ENCODE data around the gene DCPS.
"Not testable (repeated sequence)": the region's sequence is repeated elsewhere in the genome, so short reads cannot be mapped to it uniquely, and the experiment has no call there.

The DCPS gene

GRCh38 chr11:126303623-126304456 is at the start of gene DCPS:
TSS of gene DCPS (plus strand) at chr11:126304060. CDS start at chr11:126304081, 21 bp downstream.
- peak; percentile 69 to 70 for DNase-seq (ENCODE audit: low read depth in 2 of 2)

- no peak for DNase-seq (ENCODE audit: low read depth in 2 of 2)
These were observed 49.0 kb upstream of the DCPS start for GRCh38 chr11:126254819-126255218.

GRCh38 chr11:126255507-126255906 is 48.4 kb upstream of the DCPS start:
- not testable (repeated sequence) for DNase-seq (ENCODE audit: low read depth in 2 of 2)

- DNase-seq (ENCODE audit: low read depth in 2 of 2), result no peak
These were observed 47.6 kb upstream of the DCPS start for GRCh38 chr11:126256216-126256615.

GRCh38 chr11:126257144-126257543 is 46.7 kb upstream of the DCPS start:
- no peak for DNase-seq (ENCODE audit: low read depth in 2 of 2)

- DNase-seq (ENCODE audit: low read depth in 2 of 2), result no peak
These were observed 46.1 kb upstream of the DCPS start for GRCh38 chr11:126257764-126258163.

GRCh38 chr11:126262216-126262615 is 41.6 kb upstream of the DCPS start:
- no peak for DNase-seq (ENCODE audit: low read depth in 2 of 2)

- DNase-seq (ENCODE audit: low read depth in 2 of 2), result no peak
These were observed 40.4 kb upstream of the DCPS start for GRCh38 chr11:126263489-126263888.

- DNase-seq (ENCODE audit: low read depth in 2 of 2), result no peak
These were observed 38.0 kb upstream of the DCPS start for GRCh38 chr11:126265811-126266210.

- DNase-seq (ENCODE audit: low read depth in 2 of 2), result no peak
These were observed 36.2 kb upstream of the DCPS start for GRCh38 chr11:126267650-126268049.

- DNase-seq (ENCODE audit: low read depth in 2 of 2), result no peak
These were observed 35.5 kb upstream of the DCPS start for GRCh38 chr11:126268361-126268707.

- DNase-seq (ENCODE audit: low read depth in 2 of 2), result peak; percentile 99
These were observed 34.9 kb upstream of the DCPS start, which contains the start of the genes FOXRED1 and SRPRA for GRCh38 chr11:126268708-126269579. TSS of gene FOXRED1 (plus strand) at chr11:126269154. CDS start at chr11:126269207, 53 bp downstream. TSS of gene SRPRA (minus strand) at chr11:126268895. CDS start at chr11:126268804, 91 bp downstream.

- no peak for DNase-seq (ENCODE audit: low read depth in 2 of 2)
These were observed 26.5 kb upstream of the DCPS start for GRCh38 chr11:126277322-126277721.

GRCh38 chr11:126277780-126278179 is 26.1 kb upstream of the DCPS start:
- no peak for DNase-seq (ENCODE audit: low read depth in 2 of 2)

GRCh38 chr11:126279191-126279590 is 24.7 kb upstream of the DCPS start:
- DNase-seq (ENCODE audit: low read depth in 2 of 2), result no peak

GRCh38 chr11:126280595-126280994 is 23.3 kb upstream of the DCPS start:
- no peak for DNase-seq (ENCODE audit: low read depth in 2 of 2)

GRCh38 chr11:126281245-126281644 is 22.6 kb upstream of the DCPS start:
- DNase-seq (ENCODE audit: low read depth in 2 of 2), result no peak

GRCh38 chr11:126281666-126282175 is 22.1 kb upstream of the DCPS start:
- DNase-seq (ENCODE audit: low read depth in 2 of 2), result no peak

GRCh38 chr11:126282361-126282735 is 21.5 kb upstream of the DCPS start:
- no peak for DNase-seq (ENCODE audit: low read depth in 2 of 2)

- peak; percentile 20 to 26 for DNase-seq (ENCODE audit: low read depth in 2 of 2)
These were observed 20.9 kb upstream of the DCPS start, which contains the start of gene TIRAP for GRCh38 chr11:126282736-126283591. TSS of gene TIRAP (plus strand) at chr11:126283093. CDS start at chr11:126290895, 7,802 bp downstream.

GRCh38 chr11:126284829-126285228 is 19.0 kb upstream of the DCPS start:
- DNase-seq (ENCODE audit: low read depth in 2 of 2), result peak; percentile 65 to 71
